GM21360 (cell line): ENCODE results near the gene PDE7B.
"Not testable (repeated sequence)": the region's sequence is repeated elsewhere in the genome, so short reads cannot be mapped to it uniquely, and the experiment has no call there.

Experiments
- ATAC-seq: cut with Tn5 transposase; IDR thresholded peaks from one replicate; pipeline ENCODE4 v1.9.1; 2021; ENCODE audit warnings: mild to moderate bottlenecking, moderate library complexity; ENCODE audit not compliant: unreplicated experiment

The PDE7B gene

GRCh38 chr6:135842618-135843392 lies 8.7 kb upstream of the PDE7B start:
- no peak for ATAC-seq

- ATAC-seq: no peak
These were observed 619 bp upstream of the PDE7B start for GRCh38 chr6:135850882-135851281.

- no peak for ATAC-seq
These were observed 1.2 kb downstream of the PDE7B start for GRCh38 chr6:135852746-135853145.

- ATAC-seq: no peak
These were observed 1.7 kb downstream of the PDE7B start for GRCh38 chr6:135853227-135853626.

GRCh38 chr6:135853986-135854385 lies 2.5 kb downstream of the PDE7B start:
- ATAC-seq: no peak

- no peak for ATAC-seq
These were observed 3.3 kb downstream of the PDE7B start for GRCh38 chr6:135854799-135855198.

- ATAC-seq: no peak
These were observed 7.4 kb downstream of the PDE7B start for GRCh38 chr6:135858931-135859330.

- ATAC-seq: no peak
These were observed 8.9 kb downstream of the PDE7B start for GRCh38 chr6:135860361-135860760.

GRCh38 chr6:135861189-135861588 lies 9.7 kb downstream of the PDE7B start:
- peak; percentile 63 for ATAC-seq

- not testable (repeated sequence) for ATAC-seq
These were observed 13.4 kb downstream of the PDE7B start for GRCh38 chr6:135864929-135865328.

- no peak for ATAC-seq
These were observed 15.1 kb downstream of the PDE7B start for GRCh38 chr6:135866445-135867123.

GRCh38 chr6:135867332-135867731 lies 15.8 kb downstream of the PDE7B start:
- ATAC-seq: no peak

GRCh38 chr6:135869857-135870256 lies 18.4 kb downstream of the PDE7B start:
- ATAC-seq: no peak

- ATAC-seq: no peak
These were observed 19.2 kb downstream of the PDE7B start for GRCh38 chr6:135870722-135871121.

GRCh38 chr6:135871296-135871695 lies 19.8 kb downstream of the PDE7B start:
- ATAC-seq: no peak

GRCh38 chr6:135871878-135872277 lies 20.4 kb downstream of the PDE7B start:
- ATAC-seq: no peak

- no peak for ATAC-seq
These were observed 23.9 kb downstream of the PDE7B start for GRCh38 chr6:135875446-135875845.

GRCh38 chr6:135876058-135876457 lies 24.6 kb downstream of the PDE7B start:
- no peak for ATAC-seq

GRCh38 chr6:135877666-135878065 lies 26.2 kb downstream of the PDE7B start:
- ATAC-seq: no peak

- ATAC-seq: peak; percentile 82
These were observed 28.8 kb downstream of the PDE7B start for GRCh38 chr6:135880066-135880972.

GRCh38 chr6:135883045-135883444 lies 31.5 kb downstream of the PDE7B start:
- ATAC-seq: no peak
